Heart left ventricle (tissue), 13 donors: Measurements from ENCODE around the gene TANC2.

Experiments used
- POLR2A ChIP-seq, 2 donors: fragments of 450-650 bp; IDR thresholded peaks; one replicate each; pipeline ENCODE4 v1.6.1; 2017; ENCODE audit warnings: antibody characterized with exemption in 2 of 2, mild to moderate bottlenecking in 2 of 2, moderate library complexity in 2 of 2
- TF ChIP-seq, protein P1 (sequence below), 12 donors: fragments of 200-600 bp; sonication (generic) in 4 of 12; IDR thresholded peaks; one replicate each; pipeline versions ENCODE4 v1.5.0 to v1.8.0; 2018 to 2022; ENCODE audit warnings: antibody characterized with exemption in 12 of 12, mild to moderate bottlenecking in 5 of 12
- donor health status: ischemic (EF 13 %, LVEDD 7.1; RV severe dilation, severe dysfunction).
- donor health status: DM: no; HTN: yes; CAD: no.
- donor health status: DM: no; HTN: no; CAD: no.
- donor health status: ischemic (EF 25% LVEDD 6.9; RV normal size, moderate dysfunction).
- donor health status: ischemic (EF 25% LVEDD 5.7; RV mildly dilated, moderate dysfunction).
- donor health status: ischemic (EF 35%, LVEDD 5.7; RV mildly dilated, moderate dysfunction).
- donor health status: nonischemic (EF 11% LVEDD 7.7; RV severe dilation, severe dysfunction).
- donor health status: DM: yes; HTN: yes; CAD: no.
- donor health status: PGD.
- donor health status: ischemic (EF 29% LVEDD 5.4; RV normal size, mild dysfunction).
- donor health status: nonischemic (EF 23%, LVEDD 6.1; RV moderate dilation, normal function).

DNA sequence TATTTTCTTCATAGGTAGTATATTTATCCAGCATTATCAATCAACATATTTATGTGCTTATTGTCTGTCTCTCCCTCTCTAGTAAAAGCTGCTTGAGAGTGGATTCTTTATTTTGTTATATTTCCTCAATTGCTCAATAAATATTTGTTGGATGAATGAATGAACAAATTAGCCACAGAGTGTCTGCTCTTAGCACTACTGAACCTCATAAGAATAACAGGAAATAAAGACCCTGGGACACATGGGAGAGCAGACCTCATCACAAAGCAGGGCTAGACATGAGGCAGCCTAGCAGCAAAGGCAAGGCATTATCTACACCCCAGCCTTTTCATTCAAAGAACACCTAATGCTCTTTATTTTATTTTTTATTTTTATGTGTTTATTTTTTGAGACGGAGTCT, 34.9 kb upstream of the TANC2 start:
- TF ChIP-seq, protein P1, sequence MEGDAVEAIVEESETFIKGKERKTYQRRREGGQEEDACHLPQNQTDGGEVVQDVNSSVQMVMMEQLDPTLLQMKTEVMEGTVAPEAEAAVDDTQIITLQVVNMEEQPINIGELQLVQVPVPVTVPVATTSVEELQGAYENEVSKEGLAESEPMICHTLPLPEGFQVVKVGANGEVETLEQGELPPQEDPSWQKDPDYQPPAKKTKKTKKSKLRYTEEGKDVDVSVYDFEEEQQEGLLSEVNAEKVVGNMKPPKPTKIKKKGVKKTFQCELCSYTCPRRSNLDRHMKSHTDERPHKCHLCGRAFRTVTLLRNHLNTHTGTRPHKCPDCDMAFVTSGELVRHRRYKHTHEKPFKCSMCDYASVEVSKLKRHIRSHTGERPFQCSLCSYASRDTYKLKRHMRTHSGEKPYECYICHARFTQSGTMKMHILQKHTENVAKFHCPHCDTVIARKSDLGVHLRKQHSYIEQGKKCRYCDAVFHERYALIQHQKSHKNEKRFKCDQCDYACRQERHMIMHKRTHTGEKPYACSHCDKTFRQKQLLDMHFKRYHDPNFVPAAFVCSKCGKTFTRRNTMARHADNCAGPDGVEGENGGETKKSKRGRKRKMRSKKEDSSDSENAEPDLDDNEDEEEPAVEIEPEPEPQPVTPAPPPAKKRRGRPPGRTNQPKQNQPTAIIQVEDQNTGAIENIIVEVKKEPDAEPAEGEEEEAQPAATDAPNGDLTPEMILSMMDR (IDR thresholded peaks at IDR 0.05): no peak
- TF ChIP-seq POLR2A (IDR thresholded peaks at IDR 0.05): no peak
